ENCODE data around the gene UPK1A.

The UPK1A gene

DNA sequence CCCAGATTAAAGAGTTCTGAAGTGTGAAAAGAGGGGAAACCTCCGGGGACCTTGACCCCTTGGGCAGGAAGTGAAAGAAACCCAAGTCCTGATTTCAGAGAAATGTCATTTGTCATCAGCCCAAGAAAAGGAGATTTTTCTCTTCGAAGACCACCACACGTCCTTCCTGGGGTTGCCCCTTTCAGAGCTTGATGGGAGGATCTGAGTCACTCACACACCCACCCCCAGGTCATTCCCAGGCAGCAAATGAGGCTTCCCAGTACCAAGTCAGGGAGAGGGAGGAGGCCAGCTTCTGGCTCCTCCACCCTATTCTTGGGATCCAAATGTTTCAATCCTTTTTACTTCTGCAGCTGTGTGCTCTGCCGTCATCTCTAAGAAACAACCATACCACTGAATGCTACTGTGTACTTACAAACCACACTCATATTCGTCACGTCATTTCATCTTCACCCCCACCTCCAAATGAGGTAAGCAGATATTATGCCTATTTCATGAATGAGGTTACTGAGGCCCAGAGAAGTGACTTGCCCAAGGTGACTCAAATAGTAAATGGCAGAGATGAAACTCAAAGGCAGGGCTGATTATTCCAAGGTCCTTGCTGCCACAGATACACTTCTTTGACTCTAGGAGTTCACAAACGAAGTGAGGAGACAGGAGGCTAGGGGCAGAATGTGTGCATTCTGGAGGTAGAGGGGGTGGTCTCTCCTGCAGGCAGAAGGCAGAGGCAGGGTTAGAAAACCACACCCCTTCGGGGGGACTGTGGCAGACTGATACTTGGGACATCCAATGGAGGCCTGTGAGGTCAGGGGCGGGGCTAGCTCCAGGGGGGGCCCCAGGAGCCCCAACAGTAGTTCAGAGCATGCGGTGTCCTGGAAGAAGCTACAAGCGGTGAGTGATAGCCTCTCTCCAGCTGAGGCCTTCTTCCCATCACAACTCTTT is 46.5 kb downstream of the UPK1A start:
- DNase-seq (ENCODE audit: low read depth) = no peak
- no peak overlapping the region for H3K4me3 ChIP-seq (ENCODE audit: low read depth, low read length)
- TF ChIP-seq, protein P1, sequence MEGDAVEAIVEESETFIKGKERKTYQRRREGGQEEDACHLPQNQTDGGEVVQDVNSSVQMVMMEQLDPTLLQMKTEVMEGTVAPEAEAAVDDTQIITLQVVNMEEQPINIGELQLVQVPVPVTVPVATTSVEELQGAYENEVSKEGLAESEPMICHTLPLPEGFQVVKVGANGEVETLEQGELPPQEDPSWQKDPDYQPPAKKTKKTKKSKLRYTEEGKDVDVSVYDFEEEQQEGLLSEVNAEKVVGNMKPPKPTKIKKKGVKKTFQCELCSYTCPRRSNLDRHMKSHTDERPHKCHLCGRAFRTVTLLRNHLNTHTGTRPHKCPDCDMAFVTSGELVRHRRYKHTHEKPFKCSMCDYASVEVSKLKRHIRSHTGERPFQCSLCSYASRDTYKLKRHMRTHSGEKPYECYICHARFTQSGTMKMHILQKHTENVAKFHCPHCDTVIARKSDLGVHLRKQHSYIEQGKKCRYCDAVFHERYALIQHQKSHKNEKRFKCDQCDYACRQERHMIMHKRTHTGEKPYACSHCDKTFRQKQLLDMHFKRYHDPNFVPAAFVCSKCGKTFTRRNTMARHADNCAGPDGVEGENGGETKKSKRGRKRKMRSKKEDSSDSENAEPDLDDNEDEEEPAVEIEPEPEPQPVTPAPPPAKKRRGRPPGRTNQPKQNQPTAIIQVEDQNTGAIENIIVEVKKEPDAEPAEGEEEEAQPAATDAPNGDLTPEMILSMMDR (IDR thresholded peaks at IDR 0.05; ENCODE audit: control insufficient read depth, extremely low read depth, insufficient read depth) = no peak

DNA sequence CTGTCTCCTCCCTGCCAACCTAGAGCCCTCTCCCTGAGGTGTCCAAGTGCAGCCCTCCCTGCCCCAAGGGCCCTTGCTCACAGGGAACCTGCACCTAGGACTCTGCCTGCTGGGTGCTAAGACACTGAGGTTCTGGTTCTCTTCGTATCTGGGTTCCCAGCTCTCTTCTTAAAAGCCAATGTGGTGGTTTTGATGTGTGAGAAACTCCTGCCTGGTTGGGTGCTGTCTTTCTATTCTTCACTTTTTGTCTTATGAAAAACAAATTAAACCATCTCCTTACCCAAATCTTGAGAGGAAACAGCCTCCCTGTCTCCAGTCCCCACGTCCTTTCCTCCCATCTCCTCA is 47.2 kb downstream of the UPK1A start:
- no peak overlapping the region for H3K4me3 ChIP-seq (ENCODE audit: low read depth, low read length)
- DNase-seq (ENCODE audit: low read depth) = no peak
- TF ChIP-seq, protein P1 (IDR thresholded peaks at IDR 0.05; ENCODE audit: control insufficient read depth, extremely low read depth, insufficient read depth) = no peak

DNA sequence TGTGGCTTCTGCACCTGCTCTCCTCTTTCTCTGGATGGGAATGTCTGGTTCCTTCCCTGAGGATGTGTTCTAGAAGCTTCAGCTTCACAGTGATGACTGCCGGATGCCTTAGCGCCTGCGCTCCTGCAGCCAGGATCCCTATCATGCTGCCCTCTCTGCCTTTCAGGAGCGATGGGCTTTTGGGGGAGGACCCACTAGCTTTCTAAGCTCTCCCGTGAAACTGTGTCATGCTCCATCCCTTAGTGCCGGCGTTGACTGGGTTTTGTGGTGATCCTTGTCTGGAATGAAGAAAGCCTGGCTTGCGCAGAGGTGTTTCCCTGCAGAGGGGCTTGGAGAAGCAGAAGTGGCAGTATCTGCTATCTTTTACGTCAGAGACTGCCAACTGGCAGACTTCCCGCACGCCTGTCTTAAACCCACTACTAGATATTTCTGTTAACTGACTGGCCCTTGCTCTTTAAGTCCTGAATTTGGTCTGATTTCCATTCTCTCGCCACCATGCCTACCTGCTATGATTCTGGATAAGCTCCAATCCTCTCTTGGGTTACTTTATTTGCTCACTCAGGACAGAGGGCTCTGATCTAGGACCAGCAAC is 47.7 kb downstream of the UPK1A start:
- no peak overlapping the region for H3K4me3 ChIP-seq (ENCODE audit: low read depth, low read length)
- DNase-seq (ENCODE audit: low read depth) = no peak
- TF ChIP-seq, protein P1 (IDR thresholded peaks at IDR 0.05; ENCODE audit: control insufficient read depth, extremely low read depth, insufficient read depth) = no peak

DNA sequence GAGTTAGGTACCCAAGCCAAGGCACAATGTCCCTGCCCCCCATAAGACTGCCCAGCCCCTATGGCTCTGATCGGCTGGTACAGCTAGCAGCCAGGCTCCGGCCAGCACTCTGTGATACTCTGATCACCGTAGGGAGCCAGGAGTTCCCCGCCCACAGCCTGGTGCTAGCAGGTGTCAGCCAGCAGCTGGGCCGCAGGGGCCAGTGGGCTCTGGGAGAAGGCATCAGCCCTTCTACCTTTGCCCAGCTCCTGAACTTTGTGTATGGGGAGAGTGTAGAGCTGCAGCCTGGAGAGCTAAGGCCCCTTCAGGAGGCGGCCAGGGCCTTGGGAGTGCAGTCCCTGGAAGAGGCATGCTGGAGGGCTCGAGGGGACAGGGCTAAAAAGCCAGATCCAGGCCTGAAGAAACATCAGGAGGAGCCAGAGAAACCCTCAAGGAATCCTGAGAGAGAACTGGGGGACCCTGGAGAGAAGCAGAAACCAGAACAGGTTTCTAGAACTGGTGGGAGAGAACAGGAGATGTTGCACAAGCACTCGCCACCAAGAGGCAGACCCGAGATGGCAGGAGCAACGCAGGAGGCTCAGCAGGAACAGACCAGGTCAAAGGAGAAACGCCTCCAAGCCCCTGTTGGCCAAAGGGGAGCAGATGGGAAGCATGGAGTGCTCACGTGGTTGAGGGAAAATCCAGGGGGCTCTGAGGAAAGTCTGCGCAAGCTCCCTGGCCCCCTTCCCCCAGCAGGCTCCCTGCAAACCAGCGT is 48.5 kb downstream of the UPK1A start:
- TF ChIP-seq, protein P1 (IDR thresholded peaks at IDR 0.05; ENCODE audit: control insufficient read depth, extremely low read depth, insufficient read depth) = no peak
- H3K4me3 ChIP-seq (ENCODE audit: low read depth, low read length) = no peak overlapping the region
- DNase-seq (ENCODE audit: low read depth) = no peak

DNA sequence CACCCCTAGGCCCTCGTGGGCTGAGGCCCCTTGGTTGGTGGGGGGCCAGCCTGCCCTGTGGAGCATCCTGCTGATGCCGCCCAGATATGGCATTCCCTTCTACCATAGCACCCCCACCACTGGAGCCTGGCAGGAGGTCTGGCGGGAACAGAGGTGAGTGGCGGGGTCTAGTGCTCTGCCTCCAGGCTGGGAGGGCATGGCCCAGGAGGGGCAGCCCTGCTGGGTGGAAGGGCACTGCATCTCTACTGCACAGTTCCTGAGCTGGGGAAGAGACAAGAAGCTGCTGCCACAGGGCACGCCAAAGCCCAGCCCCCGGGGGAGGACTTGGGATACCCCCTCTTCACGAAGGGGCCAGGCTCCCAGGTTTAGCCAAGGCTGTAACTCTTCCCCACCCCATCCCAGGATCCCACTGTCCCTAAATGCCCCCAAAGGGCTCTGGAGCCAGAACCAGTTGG is 49.1 kb downstream of the UPK1A start:
- peak overlapping the region; percentile 64 for H3K4me3 ChIP-seq (ENCODE audit: low read depth, low read length)
- no peak for DNase-seq (ENCODE audit: low read depth)
- TF ChIP-seq, protein P1 (IDR thresholded peaks at IDR 0.05; ENCODE audit: control insufficient read depth, extremely low read depth, insufficient read depth) = no peak

DNA sequence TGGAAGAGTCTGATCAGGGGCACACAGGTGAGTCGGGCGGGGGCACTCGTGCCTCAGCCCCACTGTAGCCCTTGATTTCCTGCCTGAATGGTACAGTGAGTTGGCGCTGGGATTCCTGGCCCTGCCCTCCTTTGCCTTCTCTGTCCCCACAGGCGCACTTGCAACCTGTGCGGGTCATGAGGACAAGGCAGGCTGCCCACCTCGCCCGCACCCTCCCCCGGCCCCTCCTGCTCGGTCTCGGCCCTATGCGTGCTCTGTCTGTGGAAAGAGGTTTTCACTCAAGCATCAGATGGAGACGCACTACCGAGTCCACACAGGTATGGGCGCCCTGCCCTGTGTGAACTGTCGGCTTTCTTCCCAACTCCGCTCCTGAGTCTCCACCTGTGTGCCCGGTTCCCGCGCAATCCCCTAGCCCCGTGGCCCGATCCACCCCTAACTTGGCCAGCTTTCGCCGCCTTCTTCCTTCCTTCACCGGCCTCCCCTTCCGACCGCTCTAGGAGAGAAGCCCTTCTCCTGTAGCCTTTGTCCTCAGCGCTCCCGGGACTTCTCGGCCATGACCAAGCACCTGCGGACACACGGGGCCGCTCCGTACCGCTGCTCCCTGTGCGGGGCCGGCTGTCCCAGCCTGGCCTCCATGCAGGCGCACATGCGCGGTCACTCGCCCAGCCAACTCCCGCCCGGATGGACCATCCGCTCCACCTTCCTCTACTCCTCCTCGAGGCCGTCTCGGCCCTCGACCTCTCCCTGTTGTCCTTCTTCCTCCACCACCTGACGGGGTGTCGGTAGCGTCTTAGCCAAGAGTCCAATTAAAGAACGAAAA is 49.9 kb downstream of the UPK1A start:
- DNase-seq (ENCODE audit: low read depth) = no peak
- H3K4me3 ChIP-seq (ENCODE audit: low read depth, low read length) = peak overlapping the region; percentile 64
- TF ChIP-seq, protein P1 (IDR thresholded peaks at IDR 0.05; ENCODE audit: control insufficient read depth, extremely low read depth, insufficient read depth) = no peak; the same call in 1 of the 2 replicates
